GM18870 (cell line): ENCODE data around the gene SOX2.

ENCODE experiments used
- ATAC-seq: cut with Tn5 transposase; IDR thresholded peaks from one replicate; pipeline ENCODE4 v1.9.1; 2021; ENCODE audit warnings: moderate library complexity; ENCODE audit not compliant: unreplicated experiment

Gene SOX2

GRCh38 chr3:181711325-181712135, at the start of gene SOX2:
Gene SOX2, plus strand, starts transcription at chr3:181711925. Its CDS starts 436 bp downstream, at chr3:181712361.
- no peak for ATAC-seq

DNA sequence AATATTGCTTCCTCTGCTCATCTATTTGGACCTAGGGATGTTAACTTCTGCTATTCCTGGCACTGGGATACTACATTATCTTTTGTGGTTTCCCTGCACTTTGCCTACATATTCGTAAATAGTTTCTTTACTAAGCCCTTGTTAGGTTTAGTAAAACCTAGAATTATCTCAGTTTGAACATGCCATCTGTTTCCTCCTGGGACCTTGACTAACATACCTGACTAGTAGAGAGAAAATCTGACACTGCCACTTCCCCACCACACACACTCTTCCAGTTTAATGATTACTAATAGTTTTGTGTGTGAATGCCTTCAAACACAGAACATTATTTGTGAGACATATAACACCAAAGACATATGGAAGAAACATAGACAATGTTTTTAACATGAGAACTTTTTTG, 28.2 kb upstream of the SOX2 start:
- ATAC-seq: no peak

GRCh38 chr3:181687190-181687589, 24.5 kb upstream of the SOX2 start:
- ATAC-seq: no peak

DNA sequence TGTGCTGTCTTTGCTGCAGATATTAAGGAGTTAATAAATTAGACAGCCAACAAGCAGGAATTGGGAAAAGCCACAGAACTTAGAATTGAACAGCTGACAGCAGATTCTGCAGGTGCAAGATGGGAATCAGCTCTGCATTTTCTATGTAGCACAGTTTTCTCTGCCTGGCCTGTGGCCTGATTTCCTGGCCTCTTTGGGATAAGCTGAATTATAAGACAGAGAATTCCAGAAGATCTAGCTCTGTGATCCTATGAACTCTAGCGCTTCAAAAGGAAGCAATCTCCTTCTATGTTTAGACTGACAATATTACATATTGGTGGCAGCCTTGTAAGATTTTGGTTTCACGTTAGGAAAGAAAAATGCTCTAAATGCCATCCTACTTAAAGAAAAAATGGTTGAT, 24.0 kb upstream of the SOX2 start:
- ATAC-seq: no peak

- ATAC-seq: no peak
Observed at GRCh38 chr3:181689546-181689945, 22.2 kb upstream of the SOX2 start.

GRCh38 chr3:181690769-181691168, 21.0 kb upstream of the SOX2 start:
- no peak for ATAC-seq

DNA sequence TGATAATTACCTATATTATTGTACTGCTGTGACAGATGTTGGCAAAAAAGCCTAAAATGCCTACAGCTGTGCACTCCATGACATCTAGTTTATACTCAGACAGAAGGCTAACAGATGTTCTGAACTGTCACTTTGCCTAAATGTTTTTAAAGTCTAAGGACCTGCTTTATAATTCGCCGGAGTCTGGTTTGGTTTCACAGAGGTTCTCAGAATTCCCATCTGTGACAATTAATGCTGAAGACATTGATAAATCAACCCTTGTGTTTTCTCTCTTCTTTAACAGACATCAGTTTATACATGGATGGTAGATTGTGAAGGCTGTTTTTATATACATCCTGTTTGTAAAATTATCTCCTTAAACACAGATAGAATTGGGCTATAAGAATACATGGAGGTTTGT, 19.8 kb upstream of the SOX2 start:
- no peak for ATAC-seq

- ATAC-seq: no peak
Observed at GRCh38 chr3:181692311-181693145, 19.2 kb upstream of the SOX2 start.

DNA sequence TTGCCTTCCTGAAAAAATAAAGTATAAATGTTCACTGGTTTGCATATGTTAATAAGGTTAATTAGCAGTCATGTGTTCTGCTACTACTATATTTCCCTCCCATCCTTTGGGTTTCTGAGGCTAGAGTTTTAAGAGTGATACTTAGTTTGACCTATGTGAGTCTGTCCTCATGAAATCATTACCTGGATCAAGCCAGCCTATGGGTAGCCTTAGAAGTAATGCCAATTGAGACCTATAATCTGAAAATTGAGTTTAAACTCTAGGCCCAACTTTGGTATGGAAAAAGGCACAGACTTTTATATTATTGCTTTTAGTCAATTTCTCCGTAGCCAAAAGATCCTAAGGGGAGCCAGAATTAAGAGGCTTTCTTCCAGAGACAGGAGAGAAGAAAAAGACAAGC, 18.4 kb upstream of the SOX2 start:
- ATAC-seq: no peak

DNA sequence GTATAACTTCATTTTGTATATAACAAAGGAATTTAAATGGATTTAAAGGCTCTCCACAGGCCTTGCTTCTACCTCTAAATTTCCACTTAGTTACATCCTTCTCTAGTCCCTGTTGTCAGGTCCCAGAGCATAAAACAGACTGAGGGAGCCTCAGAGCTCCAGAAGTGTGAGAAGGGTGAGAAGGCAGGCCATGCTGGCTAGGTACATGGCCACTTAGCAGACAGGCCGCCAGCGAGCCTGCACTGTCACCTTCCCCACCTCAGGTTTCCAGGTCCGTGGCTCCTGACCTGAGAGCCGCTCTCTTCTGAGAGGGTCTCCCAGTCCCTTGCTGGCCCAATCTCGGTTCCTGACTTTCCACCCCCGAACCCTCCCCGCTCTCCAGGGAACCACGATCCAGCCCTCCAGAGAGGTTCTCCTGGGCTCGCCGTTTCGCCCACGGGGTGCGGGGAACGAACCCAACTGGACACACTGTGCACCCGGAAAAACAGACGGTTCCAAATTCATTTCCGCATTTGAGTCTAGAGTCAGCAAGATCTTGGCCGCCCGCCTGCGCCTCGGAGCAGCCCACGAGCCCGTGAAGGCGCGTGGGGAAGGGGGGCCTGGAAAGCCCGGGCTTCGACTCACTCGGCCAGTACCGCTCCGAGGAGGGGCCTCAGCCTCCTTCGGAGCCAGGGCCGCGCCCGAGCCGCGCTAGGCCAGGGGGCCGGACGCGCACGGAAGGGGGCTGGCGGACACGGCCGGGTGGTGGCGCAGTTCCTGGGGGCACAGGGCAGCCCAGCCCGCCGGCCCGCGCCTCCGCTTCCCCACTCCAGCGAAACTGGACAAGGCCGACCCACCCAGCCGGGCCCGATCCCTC, 16.7 kb upstream of the SOX2 start:
- ATAC-seq: no peak

DNA sequence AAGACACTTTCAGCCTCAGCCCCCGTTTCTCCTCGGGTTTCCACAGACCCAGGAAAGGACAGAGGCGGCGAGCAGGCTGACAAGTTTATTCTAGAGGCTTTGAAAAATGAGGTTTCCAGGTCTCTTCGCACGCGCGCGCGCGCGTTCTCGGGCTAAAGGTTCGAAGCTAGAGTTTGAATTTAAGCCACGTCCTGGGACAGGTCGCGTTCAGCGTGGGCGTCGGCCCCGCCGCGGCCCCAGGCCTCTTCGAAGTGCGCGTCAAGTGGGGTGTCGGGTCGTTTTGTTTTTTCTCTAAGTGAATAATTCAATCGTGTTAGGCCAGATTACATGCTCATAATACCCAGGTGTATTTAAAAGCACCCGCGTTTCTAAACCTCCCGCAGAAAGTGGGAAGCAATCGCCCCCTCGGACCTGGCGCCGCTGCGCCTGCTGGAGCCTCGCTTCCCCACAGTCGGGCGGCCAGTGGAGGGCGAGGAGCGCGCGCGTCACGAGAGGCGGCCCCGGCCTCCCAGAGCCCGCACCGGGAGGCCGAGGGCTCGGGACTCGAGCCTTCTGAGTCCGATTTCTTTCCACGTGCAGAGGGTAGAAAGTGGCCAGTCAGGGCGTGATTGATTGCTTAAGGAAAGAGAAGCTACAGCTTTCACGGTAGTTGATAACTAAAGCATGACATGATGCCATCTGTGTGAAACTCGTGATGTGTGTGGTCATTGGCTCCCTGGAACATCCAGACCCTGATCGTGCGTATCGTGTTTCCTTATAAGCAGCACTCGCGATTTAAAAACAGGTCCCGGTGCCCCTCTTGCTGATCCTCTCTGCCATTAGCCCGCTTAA, 15.8 kb upstream of the SOX2 start:
- ATAC-seq: no peak

DNA sequence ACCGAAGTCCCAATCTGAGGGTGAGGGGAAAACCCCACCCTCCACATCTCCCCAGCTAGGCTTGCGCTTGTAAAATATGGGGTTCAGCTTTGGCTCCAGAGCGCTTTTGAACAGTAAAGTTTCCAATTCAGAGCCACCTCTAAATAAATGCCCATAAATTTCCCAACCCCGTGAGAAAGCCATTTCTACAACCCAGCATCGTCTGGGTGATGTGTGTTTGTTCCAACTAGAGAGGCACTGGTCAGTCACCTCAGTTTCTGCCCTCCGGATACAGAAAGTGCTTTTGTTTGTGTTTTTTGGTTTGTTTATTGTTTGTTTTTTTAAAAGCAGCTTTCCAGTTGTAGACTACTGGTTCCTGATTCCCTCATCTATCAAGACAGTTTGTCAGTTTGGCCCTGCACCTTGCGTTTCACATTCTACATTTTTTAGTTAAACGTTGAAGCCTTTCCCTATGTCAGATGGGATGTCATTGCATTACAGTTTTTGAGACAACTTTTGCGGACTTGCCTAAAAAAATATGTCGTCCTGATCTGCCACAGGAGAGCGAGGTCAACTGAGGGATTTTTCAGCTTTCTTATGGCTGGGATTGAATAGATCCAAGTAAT, 15.0 kb upstream of the SOX2 start:
- ATAC-seq: no peak

- peak; percentile 43 for ATAC-seq
Observed at GRCh38 chr3:181698263-181698954, 13.3 kb upstream of the SOX2 start.

DNA sequence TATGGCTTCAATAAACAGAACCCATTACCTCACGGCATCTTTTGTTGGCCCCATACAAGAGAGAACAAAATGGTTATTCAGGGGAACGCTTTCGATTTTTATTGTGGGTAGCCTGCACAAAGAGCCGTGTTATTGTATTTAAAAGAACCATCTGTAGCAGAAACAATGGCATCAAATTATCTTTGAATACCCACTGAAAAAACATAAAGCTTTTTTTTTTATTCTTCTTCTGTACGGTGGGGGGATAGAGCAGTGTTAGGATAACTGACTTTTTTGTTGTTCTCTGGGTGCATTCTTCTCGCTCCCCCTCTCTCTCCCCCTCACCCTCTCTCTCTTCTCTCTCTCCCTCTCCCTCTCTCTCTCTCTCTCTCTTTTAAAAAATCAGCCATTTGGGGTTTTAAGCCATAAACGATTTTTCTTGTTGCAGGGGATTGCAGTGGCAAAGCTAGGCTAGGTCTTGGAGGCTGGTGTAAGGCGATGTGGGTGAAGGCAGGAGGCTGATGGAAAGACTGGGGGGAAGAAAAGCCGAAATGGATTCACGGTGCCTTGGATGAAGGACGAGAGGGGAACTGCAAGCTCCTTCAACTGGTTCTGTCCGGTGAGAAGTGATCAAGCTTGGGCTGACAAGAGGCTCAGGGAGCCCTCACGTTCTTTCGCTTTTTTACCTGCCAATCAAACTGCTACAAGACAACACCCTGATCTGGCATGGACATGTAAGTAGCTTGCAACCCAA, 12.4 kb upstream of the SOX2 start:
- ATAC-seq: no peak

DNA sequence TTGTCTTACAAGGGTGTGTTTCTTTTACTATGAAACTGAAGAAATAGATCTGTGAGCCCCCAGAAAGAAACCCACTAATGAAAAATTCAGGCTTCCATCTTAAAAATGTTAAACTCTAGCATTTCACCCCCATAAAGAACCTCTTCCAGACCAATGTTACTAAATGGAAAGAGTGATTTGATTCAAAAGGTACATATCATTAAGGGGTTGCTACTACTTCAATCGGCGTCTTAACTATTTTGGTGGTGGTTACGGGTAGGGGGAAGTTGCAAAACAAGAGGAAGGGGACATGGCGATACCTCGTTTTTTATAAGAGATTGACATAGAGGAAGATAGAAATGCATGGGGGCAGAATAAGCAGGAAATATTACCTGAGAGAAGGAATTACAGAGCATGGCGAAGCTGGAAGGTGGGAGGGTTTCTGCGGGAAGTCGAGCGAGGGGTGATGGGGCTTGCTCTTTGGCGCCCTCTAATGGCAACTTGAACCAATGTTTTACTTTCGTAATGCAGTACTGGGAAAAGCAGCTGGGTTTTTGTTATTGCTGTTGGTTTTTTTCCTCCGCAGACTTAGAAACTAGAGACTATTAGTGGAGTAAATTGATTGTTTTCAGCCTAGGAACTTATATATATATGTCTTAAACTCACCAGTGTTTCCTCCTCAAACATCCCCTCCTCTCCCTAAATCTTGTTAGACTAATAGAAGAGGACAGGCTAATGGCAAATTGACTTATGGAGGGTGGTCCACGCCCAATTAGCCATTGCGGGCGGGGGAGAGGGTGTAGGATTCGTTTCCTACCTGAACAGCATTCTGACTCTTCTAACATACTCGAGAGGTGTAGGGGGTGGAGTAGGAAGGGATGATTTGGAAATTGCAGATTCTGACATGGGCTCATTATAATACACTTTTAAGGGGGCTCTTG, 11.3 kb upstream of the SOX2 start:
- peak; percentile 72 for ATAC-seq

GRCh38 chr3:181701096-181701495, 10.6 kb upstream of the SOX2 start:
- ATAC-seq: no peak

DNA sequence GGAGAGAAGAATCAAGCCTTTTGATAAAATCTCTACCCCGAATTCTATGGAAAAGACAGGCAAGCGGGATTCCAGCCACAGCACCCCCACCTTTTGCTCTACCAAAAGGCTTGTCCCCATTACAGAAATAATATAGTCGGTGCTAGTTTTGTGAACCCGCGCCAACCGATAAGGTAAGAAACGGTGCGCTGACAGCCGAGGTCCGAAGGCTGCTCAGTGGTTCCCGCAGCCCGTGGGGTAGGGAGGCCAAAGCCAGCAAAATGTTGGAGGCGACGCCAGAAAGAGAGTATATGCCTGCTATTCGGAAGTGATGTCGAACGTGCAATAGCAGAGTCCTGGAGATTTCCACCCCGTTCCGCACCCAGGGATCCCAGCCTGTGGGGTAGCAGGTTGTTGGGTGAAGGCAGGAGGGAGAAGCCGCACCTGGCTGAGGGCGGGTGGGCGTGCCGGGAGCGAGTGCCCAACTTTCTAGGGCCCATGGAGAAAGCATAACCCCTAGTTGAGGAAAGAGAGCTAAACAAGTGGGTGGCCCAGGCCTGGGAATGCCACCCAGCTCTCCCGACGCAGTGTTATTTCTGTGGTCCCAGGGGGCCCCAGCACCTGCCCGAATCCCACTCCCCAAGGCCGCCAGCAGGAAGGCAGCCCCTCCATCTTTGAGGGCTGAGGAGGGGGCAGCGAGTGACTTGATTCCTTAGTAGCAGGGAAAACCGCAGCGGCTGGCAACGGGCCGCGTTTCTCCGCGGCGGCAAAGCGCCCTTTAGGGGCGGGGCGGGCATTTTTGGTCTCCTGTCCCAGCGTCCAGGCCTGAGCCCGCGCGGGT, 7.9 kb upstream of the SOX2 start:
- ATAC-seq: no peak
